SK-N-SH treated with all-trans-retinoic acid at 6 μM for 48 hours (cell line): ENCODE data around the gene PEAR1.

Source experiments
- ATAC-seq: fragments of 200-7000 bp; cut with Tn5 transposase; 3 replicates; pipeline ENCODE4 v1.9.1; 2020; ENCODE audit warnings: mild to moderate bottlenecking, moderate library complexity
- ARNTL ChIP-seq: fragments of 450-650 bp; formaldehyde crosslinking; IDR thresholded peaks from 2 replicates; pipeline ENCODE4 v1.5.0; 2020; ENCODE audit warnings: low read depth, mild to moderate bottlenecking, moderate library complexity, borderline replicate concordance
- CREB5 ChIP-seq: fragments of 250-450 bp; sonication (Bioruptor Pico); IDR thresholded peaks from 2 replicates; pipeline ENCODE4 v1.5.1; 2020; ENCODE audit warnings: low read depth, mild to moderate bottlenecking, moderate library complexity
- CSDC2 ChIP-seq: fragments of 250-450 bp; sonication (Bioruptor Pico); IDR thresholded peaks from 2 replicates; pipeline ENCODE4 v1.5.0; 2020; ENCODE audit warnings: mild to moderate bottlenecking, moderate library complexity
- CSRNP3 ChIP-seq: fragments of 250-450 bp; sonication (Bioruptor Pico); IDR thresholded peaks from 2 replicates; pipeline ENCODE4 v1.5.1; 2021; ENCODE audit warnings: mild to moderate bottlenecking, moderate library complexity
- ESRRG ChIP-seq: fragments of 250-450 bp; sonication (Bioruptor Pico); IDR thresholded peaks from 2 replicates; pipeline ENCODE4 v1.6.1; 2021; ENCODE audit warnings: mild to moderate bottlenecking
- GLIS3 ChIP-seq: fragments of 250-450 bp; sonication (Bioruptor Pico); IDR thresholded peaks from 2 replicates; pipeline ENCODE4 v1.5.0; 2020; ENCODE audit warnings: mild to moderate bottlenecking, moderate library complexity
- ISL1 ChIP-seq: fragments of 250-450 bp; sonication (Bioruptor Pico); IDR thresholded peaks from 2 replicates; pipeline ENCODE4 v2.1.2; 2022; ENCODE audit warnings: mild to moderate bottlenecking, moderate library complexity
- OSR1 ChIP-seq: fragments of 250-450 bp; sonication (Bioruptor Pico); IDR thresholded peaks from 2 replicates; pipeline ENCODE4 v1.8.0; 2022; ENCODE audit warnings: moderate library complexity, mild to moderate bottlenecking, inconsistent platforms
- PATZ1 ChIP-seq: fragments of 250-450 bp; sonication (Bioruptor Pico); IDR thresholded peaks from 2 replicates; pipeline ENCODE4 v1.8.0; 2020; ENCODE audit warnings: mild to moderate bottlenecking, moderate library complexity, borderline replicate concordance
- PPARA ChIP-seq: fragments of 250-450 bp; sonication (Bioruptor Pico); IDR thresholded peaks from 2 replicates; pipeline ENCODE4 v1.5.0; 2020; ENCODE audit warnings: mild to moderate bottlenecking, borderline replicate concordance
- RARB ChIP-seq: fragments of 250-450 bp; sonication (Bioruptor Pico); IDR thresholded peaks from 2 replicates; pipeline ENCODE4 v1.8.0; 2021; ENCODE audit warnings: mild to moderate bottlenecking, moderate library complexity
- SNAI2 ChIP-seq: fragments of 250-450 bp; sonication (Bioruptor Pico); IDR thresholded peaks from 2 replicates; pipeline ENCODE4 v1.5.0; 2020; ENCODE audit warnings: mild to moderate bottlenecking, moderate library complexity
- TOX ChIP-seq: fragments of 250-450 bp; sonication (Bioruptor Pico); IDR thresholded peaks from 2 replicates; pipeline ENCODE4 v1.8.0; 2021; ENCODE audit warnings: mild to moderate bottlenecking, moderate library complexity, borderline replicate concordance
- TSHZ2 ChIP-seq: fragments of 250-450 bp; sonication (Bioruptor Pico); IDR thresholded peaks from 2 replicates; pipeline ENCODE4 v1.5.0; 2020; ENCODE audit warnings: mild to moderate bottlenecking, moderate library complexity
- ZFP3 ChIP-seq: fragments of 250-450 bp; sonication (Bioruptor Pico); IDR thresholded peaks from 2 replicates; pipeline ENCODE4 v1.5.0; 2020; ENCODE audit warnings: mild to moderate bottlenecking, moderate library complexity
- ZFP30 ChIP-seq: fragments of 450-650 bp; formaldehyde crosslinking; IDR thresholded peaks from 2 replicates; pipeline ENCODE4 v1.5.0; 2022; ENCODE audit warnings: mild to moderate bottlenecking, moderate library complexity
- ZNF565 ChIP-seq: fragments of 450-650 bp; formaldehyde crosslinking; conservative IDR thresholded peaks from 2 replicates; pipeline ENCODE4 v1.5.0; 2020; ENCODE audit warnings: low read depth, mild to moderate bottlenecking, moderate library complexity
- ZNF8 ChIP-seq: fragments of 450-650 bp; formaldehyde crosslinking; IDR thresholded peaks from 2 replicates; pipeline ENCODE4 v1.5.0; 2020; ENCODE audit warnings: mild to moderate bottlenecking, moderate library complexity

PEAR1 gene

GRCh38 chr1:156895455-156895812 is 1.9 kb downstream of the PEAR1 start:
- TF ChIP-seq ZFP3 (CRISPR knock-in tag) (no peak), OSR1 (CRISPR knock-in tag) (no peak), ZFP30 (CRISPR knock-in tag) (no peak), PATZ1 (CRISPR knock-in tag) (no peak), CREB5 (CRISPR knock-in tag) (no peak)
- no peak for ATAC-seq

GRCh38 chr1:156895927-156896326 is 2.4 kb downstream of the PEAR1 start:
- no peak for ATAC-seq
- no peak for TF ChIP-seq ARNTL (CRISPR knock-in tag)
- no peak for TF ChIP-seq TOX
- no peak for TF ChIP-seq ZFP3 (CRISPR knock-in tag)
- TF ChIP-seq RARB (CRISPR knock-in tag): no peak
- TF ChIP-seq PPARA: no peak
- no peak for TF ChIP-seq ESRRG (CRISPR knock-in tag)
- TF ChIP-seq SNAI2 (CRISPR knock-in tag): no peak
- TF ChIP-seq GLIS3 (CRISPR knock-in tag): no peak
- no peak for TF ChIP-seq ISL1 (CRISPR knock-in tag)
- TF ChIP-seq ZNF565 (CRISPR knock-in tag): no peak
- no peak for TF ChIP-seq ZNF8 (CRISPR knock-in tag)
- no peak for TF ChIP-seq CSRNP3
- TF ChIP-seq CREB5 (CRISPR knock-in tag): no peak
- TF ChIP-seq TSHZ2 (CRISPR knock-in tag): no peak
- TF ChIP-seq CSDC2 (CRISPR knock-in tag): no peak

GRCh38 chr1:156896490-156897033 is 3.0 kb downstream of the PEAR1 start:
- peak; percentile 81 for ATAC-seq
- no peak for TF ChIP-seq PPARA
- 0 out of 2 replicates have a peak, but pooled peaks have one; percentile 61 for TF ChIP-seq OSR1 (CRISPR knock-in tag)
- TF ChIP-seq PATZ1 (CRISPR knock-in tag): peak; percentile 71; the same call in 1 of the 2 replicates
- no peak for TF ChIP-seq CSRNP3
- TF ChIP-seq, all 23 proteins: peak for 2
